HL-60/S4 treated with retinoic acid at 250 ng/mL for 4 days and 3 days (cell line): ENCODE data around the gene IMPG1.

Experiments used
- in situ Hi-C: fragments of 300-500 bp; cut with MboI; formaldehyde crosslinking; loops from 2 replicates; pipeline ENCODE4 v1.7.0; 2022; ENCODE audit warnings: low sequenced_read_pairs

IMPG1 gene

GRCh38 chr6:75893058-75893775 is 179.2 kb downstream of the IMPG1 start:
- in situ Hi-C loops: no loop called here

GRCh38 chr6:75892384-75892783 is 180.1 kb downstream of the IMPG1 start:
- in situ Hi-C loops: no loop called here

DNA sequence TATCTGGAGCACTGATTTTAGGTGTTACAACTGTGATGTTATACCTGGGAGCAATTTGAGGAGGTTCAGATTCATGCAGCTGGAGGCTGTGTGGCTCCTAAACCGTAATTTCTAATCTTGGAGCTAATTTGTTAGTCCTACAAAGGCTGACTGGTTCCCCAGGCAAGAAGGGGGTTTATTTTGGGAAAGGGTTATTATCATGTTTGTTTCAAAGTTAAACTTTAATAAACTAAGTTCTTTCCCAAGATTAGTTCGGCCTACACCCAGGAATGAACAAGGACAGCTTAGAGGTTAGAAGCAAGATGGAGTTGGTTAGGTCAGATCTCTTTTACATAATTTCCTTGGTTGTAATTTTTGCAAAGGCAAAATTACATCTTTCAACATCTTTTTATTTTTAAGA is 187.6 kb downstream of the IMPG1 start:
- in situ Hi-C loops: no loop called here

DNA sequence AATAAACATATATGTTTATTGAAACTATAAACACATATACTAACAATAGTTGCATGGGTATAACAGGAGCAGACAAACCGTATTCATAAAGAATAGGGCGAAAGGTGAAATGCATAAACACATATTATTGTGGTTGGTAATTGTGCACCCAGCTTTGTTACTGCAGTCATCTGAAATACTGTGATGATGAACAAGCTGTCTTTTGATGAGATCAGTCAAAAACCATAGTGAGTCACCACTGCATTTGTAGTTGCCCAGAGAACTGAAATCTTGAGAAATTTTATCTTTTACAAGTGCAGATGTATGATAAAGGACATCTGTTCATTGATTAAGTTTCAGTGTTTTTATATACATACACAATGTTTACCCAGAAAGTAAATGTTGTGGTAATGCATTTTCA is 189.7 kb downstream of the IMPG1 start:
- in situ Hi-C loops: no loop called here

- in situ Hi-C loops: no loop called here
Measured at GRCh38 chr6:75880305-75880704, 192.2 kb downstream of the IMPG1 start.

- in situ Hi-C loops: no loop called here
Measured at GRCh38 chr6:75876152-75876551, 196.3 kb downstream of the IMPG1 start.

DNA sequence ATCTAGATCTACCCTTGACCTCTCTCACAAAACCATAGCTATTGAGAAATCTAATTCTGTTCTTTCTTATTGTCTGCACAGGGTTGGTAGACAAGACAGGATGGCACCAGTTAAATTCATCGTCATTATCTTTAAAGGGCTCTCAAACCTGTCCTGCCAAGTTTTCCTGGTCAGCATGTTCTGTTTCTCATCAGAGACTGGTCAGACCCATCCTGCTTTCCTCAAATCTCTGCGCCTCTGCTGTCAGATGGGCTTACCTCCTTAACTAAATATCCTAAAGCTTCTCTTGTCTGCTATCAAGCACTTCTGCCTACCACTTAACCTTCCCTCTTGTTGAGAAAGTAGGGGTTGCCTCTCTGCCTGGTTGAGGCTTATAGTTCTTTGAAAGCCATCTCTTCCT is 198.2 kb downstream of the IMPG1 start:
- in situ Hi-C loops: no loop called here
